Measurements from ENCODE around the gene SLC39A2.

DNA sequence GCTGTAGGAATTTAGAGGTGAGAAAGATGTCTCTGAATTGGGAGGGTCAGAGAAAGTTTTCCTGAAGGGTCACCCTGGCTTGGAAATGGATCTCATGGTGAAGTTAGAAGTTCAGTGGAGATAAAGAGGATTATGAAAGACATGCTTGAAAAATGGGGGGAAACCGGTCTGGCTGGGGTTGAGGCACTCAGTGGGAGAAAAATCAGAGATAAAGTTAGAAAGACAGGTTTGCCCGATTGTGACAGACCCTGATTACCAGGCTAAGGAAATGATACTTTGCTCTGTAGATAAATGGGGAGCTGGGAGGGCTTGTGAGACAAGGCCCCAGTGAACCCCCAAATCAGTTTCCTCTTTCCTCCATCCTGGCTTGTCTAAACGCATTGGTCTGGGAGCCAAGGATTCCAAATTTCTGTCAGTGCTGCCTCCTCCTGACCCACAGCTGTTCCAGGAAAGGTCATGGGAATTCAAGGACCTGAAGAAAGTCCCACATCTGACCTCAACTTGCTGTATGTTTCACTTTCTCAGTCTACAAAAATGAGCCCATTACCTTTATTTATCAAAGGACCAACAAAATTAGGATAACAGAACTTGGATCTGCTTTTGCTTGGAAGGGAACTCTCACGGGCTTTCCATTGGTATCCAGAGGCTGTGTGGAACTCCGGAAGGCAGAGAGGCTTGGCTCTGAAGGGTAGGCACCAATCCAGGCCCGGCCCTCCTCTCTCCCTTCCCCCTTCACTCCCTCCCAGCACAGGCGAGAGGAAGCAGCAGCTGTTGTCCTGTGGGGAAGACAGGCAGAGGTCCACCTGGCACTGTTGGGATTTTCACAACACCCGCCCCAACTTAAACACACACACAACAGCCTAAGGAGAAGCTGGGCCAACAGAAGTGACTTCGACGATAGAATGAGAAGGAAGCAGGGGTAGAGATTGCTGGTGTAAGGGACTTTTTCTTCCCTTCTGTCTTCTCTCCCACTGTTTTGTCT is 39.6 kb downstream of the SLC39A2 start:
- TF ChIP-seq GABPA (IDR thresholded peaks at IDR 0.05 in 1 of 2, conservative IDR thresholded peaks at IDR 0.05 in 1 of 2) (peak; percentile 33 to 67), TAF1 (conservative IDR thresholded peaks at IDR 0.05) (peak; percentile 55), RXRA (IDR thresholded peaks at IDR 0.05) (peak; percentile 85 to 91)
- TF ChIP-seq, protein P1, sequence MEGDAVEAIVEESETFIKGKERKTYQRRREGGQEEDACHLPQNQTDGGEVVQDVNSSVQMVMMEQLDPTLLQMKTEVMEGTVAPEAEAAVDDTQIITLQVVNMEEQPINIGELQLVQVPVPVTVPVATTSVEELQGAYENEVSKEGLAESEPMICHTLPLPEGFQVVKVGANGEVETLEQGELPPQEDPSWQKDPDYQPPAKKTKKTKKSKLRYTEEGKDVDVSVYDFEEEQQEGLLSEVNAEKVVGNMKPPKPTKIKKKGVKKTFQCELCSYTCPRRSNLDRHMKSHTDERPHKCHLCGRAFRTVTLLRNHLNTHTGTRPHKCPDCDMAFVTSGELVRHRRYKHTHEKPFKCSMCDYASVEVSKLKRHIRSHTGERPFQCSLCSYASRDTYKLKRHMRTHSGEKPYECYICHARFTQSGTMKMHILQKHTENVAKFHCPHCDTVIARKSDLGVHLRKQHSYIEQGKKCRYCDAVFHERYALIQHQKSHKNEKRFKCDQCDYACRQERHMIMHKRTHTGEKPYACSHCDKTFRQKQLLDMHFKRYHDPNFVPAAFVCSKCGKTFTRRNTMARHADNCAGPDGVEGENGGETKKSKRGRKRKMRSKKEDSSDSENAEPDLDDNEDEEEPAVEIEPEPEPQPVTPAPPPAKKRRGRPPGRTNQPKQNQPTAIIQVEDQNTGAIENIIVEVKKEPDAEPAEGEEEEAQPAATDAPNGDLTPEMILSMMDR (IDR thresholded peaks at IDR 0.05; ENCODE audit: low read depth, low read length, missing input control): no peak
- TF ChIP-seq, protein P2, sequence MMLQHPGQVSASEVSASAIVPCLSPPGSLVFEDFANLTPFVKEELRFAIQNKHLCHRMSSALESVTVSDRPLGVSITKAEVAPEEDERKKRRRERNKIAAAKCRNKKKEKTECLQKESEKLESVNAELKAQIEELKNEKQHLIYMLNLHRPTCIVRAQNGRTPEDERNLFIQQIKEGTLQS (IDR thresholded peaks at IDR 0.05): no peak

All from liver (tissue), 3 donors.